Measurements from ENCODE around the gene GAGE12C.
"Not testable (repeated sequence)": the region's sequence is repeated elsewhere in the genome, so short reads cannot be mapped to it uniquely, and the experiment has no call there.

- TF ChIP-seq, protein P1, sequence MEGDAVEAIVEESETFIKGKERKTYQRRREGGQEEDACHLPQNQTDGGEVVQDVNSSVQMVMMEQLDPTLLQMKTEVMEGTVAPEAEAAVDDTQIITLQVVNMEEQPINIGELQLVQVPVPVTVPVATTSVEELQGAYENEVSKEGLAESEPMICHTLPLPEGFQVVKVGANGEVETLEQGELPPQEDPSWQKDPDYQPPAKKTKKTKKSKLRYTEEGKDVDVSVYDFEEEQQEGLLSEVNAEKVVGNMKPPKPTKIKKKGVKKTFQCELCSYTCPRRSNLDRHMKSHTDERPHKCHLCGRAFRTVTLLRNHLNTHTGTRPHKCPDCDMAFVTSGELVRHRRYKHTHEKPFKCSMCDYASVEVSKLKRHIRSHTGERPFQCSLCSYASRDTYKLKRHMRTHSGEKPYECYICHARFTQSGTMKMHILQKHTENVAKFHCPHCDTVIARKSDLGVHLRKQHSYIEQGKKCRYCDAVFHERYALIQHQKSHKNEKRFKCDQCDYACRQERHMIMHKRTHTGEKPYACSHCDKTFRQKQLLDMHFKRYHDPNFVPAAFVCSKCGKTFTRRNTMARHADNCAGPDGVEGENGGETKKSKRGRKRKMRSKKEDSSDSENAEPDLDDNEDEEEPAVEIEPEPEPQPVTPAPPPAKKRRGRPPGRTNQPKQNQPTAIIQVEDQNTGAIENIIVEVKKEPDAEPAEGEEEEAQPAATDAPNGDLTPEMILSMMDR (IDR thresholded peaks at IDR 0.05; ENCODE audit: low read depth, low read length): not testable (repeated sequence)
- not testable (repeated sequence) for TF ChIP-seq POLR2A (IDR thresholded peaks at IDR 0.05; ENCODE audit: extremely low read depth, insufficient read length); MYC (IDR thresholded peaks at IDR 0.05; ENCODE audit: low read depth, low read length)
- TF ChIP-seq, protein P2, sequence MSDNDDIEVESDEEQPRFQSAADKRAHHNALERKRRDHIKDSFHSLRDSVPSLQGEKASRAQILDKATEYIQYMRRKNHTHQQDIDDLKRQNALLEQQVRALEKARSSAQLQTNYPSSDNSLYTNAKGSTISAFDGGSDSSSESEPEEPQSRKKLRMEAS (IDR thresholded peaks at IDR 0.05; ENCODE audit: low read depth, low read length): not testable (repeated sequence)
Measured at GRCh38 chrX:49569152-49569551, 37.2 kb downstream of the GAGE12C start.

Data from NB4 (cell line).